Fibroblast of villous mesenchyme (primary cell): ENCODE results near the gene COL23A1. TPM values are rescaled to one million over a fixed set of nuclear protein-coding genes. Genes with fewer than 3 reads are reported as not detected.
"Not testable (repeated sequence)": the region's sequence is repeated elsewhere in the genome, so short reads cannot be mapped to it uniquely, and the experiment has no call there.

ENCODE experiments used
- DNase-seq: peaks from one replicate; pipeline ENCODE4 v3.0.0-alpha.2; 2010; ENCODE audit warnings: low read depth
- H3K4me3 ChIP-seq: 2 replicates; pipeline ENCODE4 v1.5.1; 2011; ENCODE audit warnings: low read depth, mild to moderate bottlenecking, low read length
- total RNA-seq: library from RNA; depleted of rRNA; stranded (reverse); fragments of >200 nt; gene quantifications from 2 replicates; pipeline ENCODE4 v1.2.3, GENCODE V29; 2012
- TF ChIP-seq, protein P1 (sequence below): IDR thresholded peaks from 2 replicates; pipeline ENCODE4 v1.5.1; 2012; ENCODE audit warnings: low read depth, mild to moderate bottlenecking, low read length; ENCODE audit not compliant: insufficient read depth

Gene COL23A1
- total RNA-seq, 1 donor, result not detected

DNA sequence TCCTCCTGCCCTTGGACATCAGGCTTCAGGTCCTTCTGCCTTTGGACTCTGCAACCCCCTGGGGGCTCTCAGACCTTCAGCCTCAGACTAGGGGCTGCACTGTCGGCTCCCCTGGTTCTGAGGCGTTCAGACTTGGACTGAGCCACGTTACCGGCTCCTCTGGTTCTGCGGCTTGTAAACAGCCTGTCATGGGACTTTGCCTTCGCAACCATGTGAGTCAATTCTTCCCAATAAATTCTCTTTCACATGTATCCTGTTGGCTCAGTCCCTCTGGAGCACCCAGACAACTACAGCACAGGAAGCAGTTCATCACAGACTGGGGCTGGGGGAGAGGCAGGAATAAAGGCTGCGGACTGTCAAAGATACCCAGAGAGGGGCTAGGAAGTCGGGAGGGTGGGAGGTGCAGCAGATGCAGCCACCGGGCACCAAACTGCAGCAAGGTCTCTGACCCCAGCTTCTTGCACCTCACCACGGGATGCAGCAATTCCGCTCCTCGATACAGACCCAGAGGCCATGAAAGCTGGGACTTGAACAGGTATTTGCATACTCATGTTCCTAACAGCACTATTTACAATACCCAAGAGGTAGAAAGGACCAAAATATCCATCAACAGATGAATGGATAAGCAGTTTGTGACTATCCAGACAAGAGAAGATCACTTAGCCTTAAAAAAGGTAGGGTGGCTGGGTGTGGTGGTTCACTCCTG is 100.8 kb downstream of the COL23A1 start:
- no peak overlapping the region for H3K4me3 ChIP-seq
- TF ChIP-seq, protein P1, sequence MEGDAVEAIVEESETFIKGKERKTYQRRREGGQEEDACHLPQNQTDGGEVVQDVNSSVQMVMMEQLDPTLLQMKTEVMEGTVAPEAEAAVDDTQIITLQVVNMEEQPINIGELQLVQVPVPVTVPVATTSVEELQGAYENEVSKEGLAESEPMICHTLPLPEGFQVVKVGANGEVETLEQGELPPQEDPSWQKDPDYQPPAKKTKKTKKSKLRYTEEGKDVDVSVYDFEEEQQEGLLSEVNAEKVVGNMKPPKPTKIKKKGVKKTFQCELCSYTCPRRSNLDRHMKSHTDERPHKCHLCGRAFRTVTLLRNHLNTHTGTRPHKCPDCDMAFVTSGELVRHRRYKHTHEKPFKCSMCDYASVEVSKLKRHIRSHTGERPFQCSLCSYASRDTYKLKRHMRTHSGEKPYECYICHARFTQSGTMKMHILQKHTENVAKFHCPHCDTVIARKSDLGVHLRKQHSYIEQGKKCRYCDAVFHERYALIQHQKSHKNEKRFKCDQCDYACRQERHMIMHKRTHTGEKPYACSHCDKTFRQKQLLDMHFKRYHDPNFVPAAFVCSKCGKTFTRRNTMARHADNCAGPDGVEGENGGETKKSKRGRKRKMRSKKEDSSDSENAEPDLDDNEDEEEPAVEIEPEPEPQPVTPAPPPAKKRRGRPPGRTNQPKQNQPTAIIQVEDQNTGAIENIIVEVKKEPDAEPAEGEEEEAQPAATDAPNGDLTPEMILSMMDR, result no peak
- DNase-seq, result no peak

DNA sequence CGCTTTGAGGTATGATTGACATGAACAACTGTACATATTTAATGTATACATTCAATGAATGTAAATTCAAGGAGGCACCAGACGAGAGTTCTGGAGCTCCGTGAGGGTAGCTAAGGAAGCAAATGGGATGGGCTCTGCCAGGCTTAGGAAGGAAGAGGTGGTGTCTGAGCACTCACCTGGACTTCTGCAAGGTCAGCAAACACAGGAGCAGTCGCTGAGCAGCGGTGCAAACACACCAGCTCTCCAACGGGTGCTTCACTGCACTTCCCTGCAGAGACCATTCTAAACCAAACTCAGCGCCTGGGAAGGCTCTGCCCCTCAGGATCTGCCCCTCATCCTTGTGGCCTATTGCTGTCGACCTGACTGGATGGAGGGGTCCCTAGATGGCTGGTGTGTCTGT is 101.5 kb downstream of the COL23A1 start:
- DNase-seq, result no peak
- no peak overlapping the region for H3K4me3 ChIP-seq
- TF ChIP-seq, protein P1, result no peak

DNA sequence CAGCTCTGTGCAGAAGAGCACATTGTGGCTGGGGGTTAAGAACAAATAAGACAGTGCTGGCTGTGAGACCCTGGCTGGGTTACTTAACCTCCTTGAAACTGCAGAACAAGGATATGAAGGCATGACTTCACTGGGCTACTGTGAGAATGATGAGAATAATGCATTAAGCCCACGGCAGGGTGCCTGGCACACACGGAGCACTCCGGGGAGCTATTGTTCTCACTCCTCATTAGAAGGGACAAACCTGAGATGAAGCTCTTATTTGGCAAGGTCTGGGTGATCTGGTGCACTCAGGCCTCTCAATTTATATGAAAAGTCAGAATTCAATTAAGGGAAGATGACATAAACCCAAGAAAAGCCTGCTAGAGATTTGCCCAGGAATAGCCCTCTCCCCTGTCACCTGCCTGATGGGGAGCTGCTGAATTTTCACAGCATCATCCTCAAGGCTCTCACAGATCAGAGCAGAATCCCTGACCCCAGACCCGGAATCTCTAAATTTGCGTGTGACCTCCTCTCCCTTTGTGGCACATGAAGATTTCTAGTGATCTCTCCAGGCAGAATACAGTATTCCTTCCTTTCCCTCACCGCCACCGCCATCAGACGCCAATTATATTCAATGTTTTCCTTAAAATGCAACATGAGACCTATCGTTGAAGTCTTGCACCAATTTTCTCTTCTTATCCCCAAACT is 102.1 kb downstream of the COL23A1 start:
- no peak overlapping the region for H3K4me3 ChIP-seq
- TF ChIP-seq, protein P1, result no peak

DNA sequence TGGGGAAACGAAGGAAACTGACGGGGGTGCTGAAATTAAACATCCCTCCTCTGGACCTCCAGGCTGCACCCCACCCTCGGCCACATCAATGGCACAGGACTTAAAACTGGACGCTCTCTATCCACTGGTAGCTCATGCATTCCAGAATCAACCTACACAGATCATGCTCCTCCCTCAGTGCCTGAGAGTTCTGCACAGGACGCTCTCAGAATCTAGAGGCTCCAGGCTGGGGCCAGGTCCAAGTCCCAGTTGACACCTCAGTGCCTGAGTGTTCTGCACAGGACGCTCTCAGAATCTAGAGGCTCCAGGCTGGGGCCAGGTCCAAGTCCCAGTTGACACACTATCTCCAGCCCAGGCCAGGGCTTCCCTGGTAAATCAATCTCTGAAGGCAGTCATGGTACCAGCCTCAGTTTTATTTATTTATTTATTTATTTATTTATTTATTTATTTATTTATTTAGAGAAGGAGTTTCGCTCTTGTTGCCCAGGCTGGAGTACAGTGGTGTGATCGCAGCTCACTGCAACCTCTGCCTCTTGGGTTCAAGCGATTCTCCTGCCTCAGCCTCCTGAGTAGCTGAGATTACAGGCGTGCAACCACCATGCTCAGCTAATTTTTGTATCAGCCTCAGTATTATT is 103.2 kb downstream of the COL23A1 start:
- not testable (repeated sequence) for H3K4me3 ChIP-seq, DNase-seq

More for the DNA sequence above, 102.1 kb downstream of the COL23A1 start:
- DNase-seq, result no peak

DNA sequence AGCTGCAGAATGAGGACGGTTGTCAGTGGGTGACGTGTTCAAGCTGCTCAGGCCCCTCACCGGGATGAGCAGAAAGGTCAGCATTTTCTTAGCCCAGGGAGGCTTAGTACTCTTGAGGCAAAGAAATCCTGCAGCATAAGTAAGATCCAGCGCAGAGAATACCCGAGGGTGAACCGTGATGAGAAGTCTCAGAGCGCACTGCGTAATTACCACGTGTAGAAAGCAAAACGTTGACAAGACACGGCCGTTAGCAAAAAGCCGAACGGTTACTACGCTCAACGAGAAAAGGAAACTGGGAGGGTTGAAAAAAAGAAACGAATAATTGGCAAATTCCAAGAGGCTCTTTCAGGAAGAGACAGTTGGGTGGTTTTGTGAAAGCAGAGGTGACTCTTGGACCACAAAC is 104.0 kb downstream of the COL23A1 start:
- TF ChIP-seq, protein P1, result no peak
- H3K4me3 ChIP-seq, result no peak overlapping the region
- no peak for DNase-seq

DNA sequence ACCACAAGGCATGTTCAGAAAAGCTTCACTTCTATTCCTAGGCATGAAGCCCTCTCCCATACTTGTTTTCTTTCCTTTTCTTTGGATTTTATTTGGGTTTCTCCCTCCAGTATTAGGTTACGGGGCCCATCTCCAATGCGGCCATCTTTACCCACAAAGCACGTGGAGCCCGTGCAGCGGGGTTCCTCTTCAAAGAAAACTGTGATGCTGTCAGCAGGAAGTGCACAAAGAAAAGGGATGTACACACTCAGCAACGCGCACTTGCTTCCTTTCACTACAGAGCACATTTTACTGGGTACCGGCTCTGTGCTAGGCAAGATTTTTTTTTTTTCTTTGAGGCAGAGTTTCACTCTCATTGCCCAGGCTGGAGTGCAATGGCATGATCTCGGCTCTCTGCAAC is 106.6 kb downstream of the COL23A1 start:
- no peak for DNase-seq
- TF ChIP-seq, protein P1, result no peak
- no peak overlapping the region for H3K4me3 ChIP-seq

DNA sequence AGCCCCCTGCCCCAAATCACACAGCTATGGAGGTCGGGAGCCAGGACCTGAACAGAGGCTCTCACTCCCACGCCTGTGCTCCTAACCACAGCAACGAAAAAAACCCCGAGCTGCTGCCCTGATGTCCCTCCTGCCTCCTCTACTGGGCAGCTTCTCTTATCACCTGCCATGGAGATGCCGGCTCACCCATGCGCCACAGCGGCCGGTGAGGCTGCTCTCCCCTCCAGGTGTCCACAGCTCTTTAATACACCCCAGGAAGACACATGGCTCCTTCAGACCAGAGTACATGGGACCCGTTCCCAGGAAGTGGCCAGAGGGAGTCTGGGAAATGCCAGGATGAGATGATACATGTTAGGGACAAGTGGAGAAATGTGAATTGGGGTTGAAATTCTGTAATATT is 110.9 kb downstream of the COL23A1 start:
- no peak overlapping the region for H3K4me3 ChIP-seq
- TF ChIP-seq, protein P1, result no peak
- no peak for DNase-seq
